ENCODE measurements around the gene FNDC7. TPM values are rescaled to one million over a fixed set of nuclear protein-coding genes. Genes with fewer than 3 reads are reported as not detected.

The FNDC7 gene
- total and polyA plus RNA-seq, 9 of the 15 experiments (the other 6 are each of a cell fraction or from before 2014, with no cell fraction given), result not detected

DNA sequence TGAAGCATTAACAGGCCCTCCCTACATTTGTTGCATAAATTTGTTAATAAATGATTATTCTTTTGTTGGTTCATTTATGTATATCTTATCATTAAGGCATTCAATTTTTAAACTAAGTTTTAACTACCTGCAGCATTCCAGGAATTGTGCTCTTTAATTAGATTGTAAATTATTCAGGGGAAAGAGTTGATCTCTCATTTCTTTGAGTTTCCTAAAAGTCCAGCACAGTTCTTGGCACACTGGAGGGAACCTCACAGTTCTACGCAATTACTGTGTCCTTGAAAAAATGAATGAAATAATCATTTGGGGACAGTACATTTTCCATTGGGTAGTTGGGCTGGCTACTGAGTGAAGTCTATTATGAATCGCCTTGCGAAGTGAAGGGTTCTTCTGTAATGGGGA lies 33.3 kb downstream of the FNDC7 start (continued):
- TF ChIP-seq, protein P1, sequence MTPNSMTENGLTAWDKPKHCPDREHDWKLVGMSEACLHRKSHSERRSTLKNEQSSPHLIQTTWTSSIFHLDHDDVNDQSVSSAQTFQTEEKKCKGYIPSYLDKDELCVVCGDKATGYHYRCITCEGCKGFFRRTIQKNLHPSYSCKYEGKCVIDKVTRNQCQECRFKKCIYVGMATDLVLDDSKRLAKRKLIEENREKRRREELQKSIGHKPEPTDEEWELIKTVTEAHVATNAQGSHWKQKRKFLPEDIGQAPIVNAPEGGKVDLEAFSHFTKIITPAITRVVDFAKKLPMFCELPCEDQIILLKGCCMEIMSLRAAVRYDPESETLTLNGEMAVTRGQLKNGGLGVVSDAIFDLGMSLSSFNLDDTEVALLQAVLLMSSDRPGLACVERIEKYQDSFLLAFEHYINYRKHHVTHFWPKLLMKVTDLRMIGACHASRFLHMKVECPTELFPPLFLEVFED (CRISPR knock-in tag; conservative IDR thresholded peaks at IDR 0.05), result peak; percentile 81; the same call in 1 of the 2 replicates
- 0 out of 2 replicates have a peak, but pooled peaks have one; percentile 67 for TF ChIP-seq ZNF57 (CRISPR knock-in tag; IDR thresholded peaks at IDR 0.05)
- 0 out of 2 replicates have a peak, but pooled peaks have one; percentile 39 for TF ChIP-seq ZNF23 (CRISPR knock-in tag; IDR thresholded peaks at IDR 0.05)
- TF ChIP-seq OTX1 (CRISPR knock-in tag; IDR thresholded peaks at IDR 0.05), result no peak
- TF ChIP-seq, protein P2, sequence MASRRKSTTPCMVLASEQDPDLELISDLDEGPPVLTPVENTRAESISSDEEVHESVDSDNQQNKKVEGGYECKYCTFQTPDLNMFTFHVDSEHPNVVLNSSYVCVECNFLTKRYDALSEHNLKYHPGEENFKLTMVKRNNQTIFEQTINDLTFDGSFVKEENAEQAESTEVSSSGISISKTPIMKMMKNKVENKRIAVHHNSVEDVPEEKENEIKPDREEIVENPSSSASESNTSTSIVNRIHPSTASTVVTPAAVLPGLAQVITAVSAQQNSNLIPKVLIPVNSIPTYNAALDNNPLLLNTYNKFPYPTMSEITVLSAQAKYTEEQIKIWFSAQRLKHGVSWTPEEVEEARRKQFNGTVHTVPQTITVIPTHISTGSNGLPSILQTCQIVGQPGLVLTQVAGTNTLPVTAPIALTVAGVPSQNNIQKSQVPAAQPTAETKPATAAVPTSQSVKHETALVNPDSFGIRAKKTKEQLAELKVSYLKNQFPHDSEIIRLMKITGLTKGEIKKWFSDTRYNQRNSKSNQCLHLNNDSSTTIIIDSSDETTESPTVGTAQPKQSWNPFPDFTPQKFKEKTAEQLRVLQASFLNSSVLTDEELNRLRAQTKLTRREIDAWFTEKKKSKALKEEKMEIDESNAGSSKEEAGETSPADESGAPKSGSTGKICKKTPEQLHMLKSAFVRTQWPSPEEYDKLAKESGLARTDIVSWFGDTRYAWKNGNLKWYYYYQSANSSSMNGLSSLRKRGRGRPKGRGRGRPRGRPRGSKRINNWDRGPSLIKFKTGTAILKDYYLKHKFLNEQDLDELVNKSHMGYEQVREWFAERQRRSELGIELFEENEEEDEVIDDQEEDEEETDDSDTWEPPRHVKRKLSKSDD (conservative IDR thresholded peaks at IDR 0.05; ENCODE audit: low read length), result peak; percentile 69; the same call in 1 of the 2 replicates
- no peak for TF ChIP-seq KLF6 (CRISPR knock-in tag; IDR thresholded peaks at IDR 0.05; ENCODE audit: borderline replicate concordance)
- no peak for TF ChIP-seq ZNF398 (CRISPR knock-in tag; IDR thresholded peaks at IDR 0.05)
- TF ChIP-seq, protein P3, sequence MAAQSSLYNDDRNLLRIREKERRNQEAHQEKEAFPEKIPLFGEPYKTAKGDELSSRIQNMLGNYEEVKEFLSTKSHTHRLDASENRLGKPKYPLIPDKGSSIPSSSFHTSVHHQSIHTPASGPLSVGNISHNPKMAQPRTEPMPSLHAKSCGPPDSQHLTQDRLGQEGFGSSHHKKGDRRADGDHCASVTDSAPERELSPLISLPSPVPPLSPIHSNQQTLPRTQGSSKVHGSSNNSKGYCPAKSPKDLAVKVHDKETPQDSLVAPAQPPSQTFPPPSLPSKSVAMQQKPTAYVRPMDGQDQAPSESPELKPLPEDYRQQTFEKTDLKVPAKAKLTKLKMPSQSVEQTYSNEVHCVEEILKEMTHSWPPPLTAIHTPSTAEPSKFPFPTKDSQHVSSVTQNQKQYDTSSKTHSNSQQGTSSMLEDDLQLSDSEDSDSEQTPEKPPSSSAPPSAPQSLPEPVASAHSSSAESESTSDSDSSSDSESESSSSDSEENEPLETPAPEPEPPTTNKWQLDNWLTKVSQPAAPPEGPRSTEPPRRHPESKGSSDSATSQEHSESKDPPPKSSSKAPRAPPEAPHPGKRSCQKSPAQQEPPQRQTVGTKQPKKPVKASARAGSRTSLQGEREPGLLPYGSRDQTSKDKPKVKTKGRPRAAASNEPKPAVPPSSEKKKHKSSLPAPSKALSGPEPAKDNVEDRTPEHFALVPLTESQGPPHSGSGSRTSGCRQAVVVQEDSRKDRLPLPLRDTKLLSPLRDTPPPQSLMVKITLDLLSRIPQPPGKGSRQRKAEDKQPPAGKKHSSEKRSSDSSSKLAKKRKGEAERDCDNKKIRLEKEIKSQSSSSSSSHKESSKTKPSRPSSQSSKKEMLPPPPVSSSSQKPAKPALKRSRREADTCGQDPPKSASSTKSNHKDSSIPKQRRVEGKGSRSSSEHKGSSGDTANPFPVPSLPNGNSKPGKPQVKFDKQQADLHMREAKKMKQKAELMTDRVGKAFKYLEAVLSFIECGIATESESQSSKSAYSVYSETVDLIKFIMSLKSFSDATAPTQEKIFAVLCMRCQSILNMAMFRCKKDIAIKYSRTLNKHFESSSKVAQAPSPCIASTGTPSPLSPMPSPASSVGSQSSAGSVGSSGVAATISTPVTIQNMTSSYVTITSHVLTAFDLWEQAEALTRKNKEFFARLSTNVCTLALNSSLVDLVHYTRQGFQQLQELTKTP (IDR thresholded peaks at IDR 0.05; ENCODE audit: low read depth in 1 of 2, partially characterized antibody in 2 of 2), result peak in 1 of 2 experiments; percentile 64
- TF ChIP-seq ZNF263 (CRISPR knock-in tag; IDR thresholded peaks at IDR 0.05; ENCODE audit: borderline replicate concordance), result no peak
- 0 out of 2 replicates have a peak, but pooled peaks have one; percentile 5 for TF ChIP-seq STAT6 (CRISPR knock-in tag; IDR thresholded peaks at IDR 0.05)
- no peak for TF ChIP-seq NRF1 (conservative IDR thresholded peaks at IDR 0.05 in 1 of 2, IDR thresholded peaks at IDR 0.05 in 1 of 2)
- TF ChIP-seq ZSCAN32 (CRISPR knock-in tag; IDR thresholded peaks at IDR 0.05), result peak; percentile 55; the same call in 1 of the 2 replicates
- TF ChIP-seq MAFF (IDR thresholded peaks at IDR 0.05; ENCODE audit: low read length), result no peak
